H1 (cell line): ENCODE results near the gene METAP1D.

Experiments used
- CTCF ChIP-seq, 3 experiments: IDR thresholded peaks; 1 replicate in 2 of 3; 2 replicates in 1 of 3; pipeline versions ENCODE4 v1.5.1 to v1.6.1; 2011; ENCODE audit warnings: low read length in 3 of 3, mild to moderate bottlenecking in 3 of 3, inconsistent platforms in 2 of 3, low read depth in 1 of 3, moderate library complexity in 1 of 3; ENCODE audit not compliant: insufficient read depth in 1 of 3; ENCODE audit errors: control extremely low read depth in 1 of 3
- POLR2A ChIP-seq, 2 experiments: IDR thresholded peaks; 1 replicate in 1 of 2; 2 replicates in 1 of 2; pipeline ENCODE4 v1.6.1; 2011; ENCODE audit warnings: low read depth in 2 of 2, low read length in 2 of 2, mild to moderate bottlenecking in 2 of 2; ENCODE audit errors: control extremely low read depth in 1 of 2
- SP1 ChIP-seq: IDR thresholded peaks from 2 replicates; pipeline ENCODE4 v1.6.1; 2011; ENCODE audit warnings: low read depth, low read length
- ZNF274 ChIP-seq: IDR thresholded peaks from 2 replicates; pipeline ENCODE4 v1.7.0; 2012; ENCODE audit warnings: low read length, borderline replicate concordance; ENCODE audit errors: extremely low read depth

- peak in 2 of 3 experiments; percentile 9 to 31; a peak in 1 of 4 replicates for TF ChIP-seq CTCF (IDR thresholded peaks at IDR 0.05; ENCODE audit: control extremely low read depth in 1 of 3, insufficient read depth in 1 of 3, low read depth in 1 of 3, low read length in 3 of 3)
- no peak for TF ChIP-seq SP1
- no peak for TF ChIP-seq ZNF274
- TF ChIP-seq POLR2A (IDR thresholded peaks at IDR 0.05; ENCODE audit: control extremely low read depth in 1 of 2, low read depth in 2 of 2, low read length in 2 of 2), result no peak
These were observed 96.3 kb downstream of the METAP1D start for GRCh38 chr2:172095905-172096625.
